Right cardiac atrium (tissue), 5 donors: ENCODE measurements around the gene TASOR2. TPM values are rescaled to one million over a fixed set of nuclear protein-coding genes. Genes with fewer than 3 reads are reported as not detected.

Experiments
- ATAC-seq, 2 donors: fragments of 200-7000 bp; cut with Tn5 transposase; one replicate each; pipeline versions ENCODE4 v1.8.0 to v1.9.1; 2020; ENCODE audit warnings: moderate library complexity in 2 of 2, mild to moderate bottlenecking in 1 of 2
- DNase-seq, 3 donors: peaks; one replicate each; pipeline ENCODE4 v3.0.0-alpha.2; 2020
- H3K27ac ChIP-seq: one replicate; pipeline ENCODE4 v1.5.1; 2013; ENCODE audit warnings: mild to moderate bottlenecking, low read length, control low read depth, moderate library complexity
- H3K27me3 ChIP-seq: one replicate; pipeline ENCODE4 v1.6.1; 2013; ENCODE audit not compliant: control insufficient read depth, insufficient read depth
- H3K4me1 ChIP-seq: one replicate; pipeline ENCODE4 v1.6.1; 2013; ENCODE audit warnings: low read length; ENCODE audit not compliant: control insufficient read depth, insufficient read depth
- H3K4me3 ChIP-seq: one replicate; pipeline ENCODE4 v1.5.1; 2013; ENCODE audit warnings: low read length, control low read depth
- H3K9me3 ChIP-seq: one replicate; pipeline ENCODE4 v1.6.1; 2013; ENCODE audit warnings: low read length; ENCODE audit not compliant: control insufficient read depth
- WGBS: extraction: QIAGEN DNeasy Blood & Tissue Kit; methylation state at CpG from one replicate; pipeline ENCODE4 v1.1.7; 2013; 5-methylcytosine and 5-hydroxymethylcytosine counted together
- intact Hi-C, 4 donors: fragments of 100-400 bp; cut with DNase I; formaldehyde crosslinking; loops; one replicate each; pipeline versions ENCODE4 v1.11.0 to v1.14.0; 2022 to 2023
- polyA plus RNA-seq: library from polyadenylated mRNA; stranded (reverse); fragments of 200-250 nt; gene quantifications from one replicate; pipeline ENCODE4 v1.2.3, GENCODE V29; 2013
- total RNA-seq, 4 donors: library from RNA; stranded (reverse); fragmentation: NEBNext Ultra II Directional; extraction: Animal tissue kit (Norgen Biotek cat#: 25700); gene quantifications; one replicate each; pipeline ENCODE4 v1.2.1, GENCODE V29; 2021
- donor health status: healthy with polysubstance abuse.
- donor health status: DM: no; HTN: yes; CAD: no.
- donor health status: DM: no; HTN: no; CAD: no.
- donor health status: DM: no; HTN: yes; CAD: no; lungs with severe emphysema.
- donor health status: DM: yes; HTN: yes; CAD: no.

Gene TASOR2
- total and polyA plus RNA-seq, 5 donors: 9.7 to 51.7 (median 48.7) TPM

DNA sequence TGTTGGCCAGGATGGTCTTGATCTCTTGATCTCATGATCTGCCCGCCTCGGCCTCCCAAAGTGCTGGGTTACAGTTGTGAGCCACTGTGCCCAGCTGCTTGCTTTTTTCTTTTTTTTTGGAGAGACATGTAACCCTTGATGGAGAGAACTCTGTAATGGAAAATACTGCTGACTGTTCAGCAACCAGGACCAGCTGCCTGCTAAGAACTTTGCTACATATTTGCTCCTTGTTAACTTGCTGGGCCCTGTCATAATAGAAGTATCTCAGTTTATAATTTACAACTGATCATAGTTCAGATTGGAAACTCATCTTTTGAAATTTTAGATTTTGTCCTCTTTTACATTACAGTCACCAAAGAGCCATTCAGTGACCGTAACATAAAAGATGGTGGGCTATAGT, 34.9 kb downstream of the TASOR2 start:
- Histone ChIP-seq H3K27me3 (no peaks in the 10 kb centered on the region), H3K9me3 (no peaks in the 10 kb centered on the region), H3K4me1 (no peaks in the 10 kb centered on the region), H3K4me3 (no peak overlapping the region), H3K27ac (no peak overlapping the region)
- intact Hi-C loops: no loop called here
- WGBS: 92% methylated on average over 3 of the region's 3 CpGs
- ATAC-seq (no peak), DNase-seq (no peak)

DNA sequence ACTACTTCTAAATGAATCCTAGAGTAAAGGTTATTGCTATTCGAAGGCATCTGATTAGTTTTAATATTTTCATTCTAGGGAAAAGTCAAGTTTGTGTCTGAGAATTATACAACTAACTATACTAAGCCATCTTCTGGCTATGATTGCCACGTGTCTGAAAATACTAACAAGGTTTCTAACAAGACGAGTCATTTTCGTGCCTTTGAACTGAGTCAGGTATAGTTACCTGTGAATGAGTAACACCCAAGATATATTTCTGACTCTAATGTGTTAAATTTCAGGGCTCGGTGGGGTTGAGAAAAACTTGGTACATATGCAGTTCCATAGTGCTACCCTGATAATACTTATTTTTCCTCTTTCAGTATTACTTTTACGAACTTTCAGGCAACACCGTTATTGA, 35.5 kb downstream of the TASOR2 start:
- H3K27ac ChIP-seq: no peak overlapping the region
- intact Hi-C loops: no loop called here
- no peaks in the 10 kb centered on the region for H3K9me3 ChIP-seq
- no peaks in the 10 kb centered on the region for H3K27me3 ChIP-seq
- H3K4me1 ChIP-seq: no peaks in the 10 kb centered on the region
- DNase-seq: no peak
- H3K4me3 ChIP-seq: no peak overlapping the region
- WGBS: 96% methylated on average over 7 of the region's 7 CpGs
- ATAC-seq: no peak

DNA sequence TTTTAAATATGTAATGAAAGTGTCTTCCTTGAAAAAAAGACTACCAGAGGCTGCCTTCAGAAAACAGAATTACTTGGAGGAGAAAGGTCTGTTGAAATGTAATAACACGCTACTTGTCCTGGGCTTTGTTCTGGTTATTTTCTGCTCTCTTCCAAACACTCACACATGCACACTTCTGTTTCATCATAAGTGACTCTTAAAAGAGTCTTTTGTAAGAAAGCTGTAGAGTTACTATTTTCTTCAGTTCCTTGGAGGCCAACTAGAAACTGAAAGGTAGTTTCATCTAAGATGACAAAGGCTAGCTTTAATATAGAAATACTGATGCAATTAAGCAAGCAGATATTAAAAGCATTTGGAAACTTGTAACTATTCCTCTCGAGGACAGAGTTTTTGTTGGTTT, 39.1 kb downstream of the TASOR2 start:
- WGBS: 76% methylated on average over 2 of the region's 2 CpGs
- H3K27me3 ChIP-seq: no peaks in the 10 kb centered on the region
- no peak overlapping the region for H3K27ac ChIP-seq
- H3K4me1 ChIP-seq: no peaks in the 10 kb centered on the region
- DNase-seq (no peak), ATAC-seq (no peak)
- intact Hi-C loops: no loop called here
- H3K9me3 ChIP-seq: no peaks in the 10 kb centered on the region
- H3K4me3 ChIP-seq: no peak overlapping the region

DNA sequence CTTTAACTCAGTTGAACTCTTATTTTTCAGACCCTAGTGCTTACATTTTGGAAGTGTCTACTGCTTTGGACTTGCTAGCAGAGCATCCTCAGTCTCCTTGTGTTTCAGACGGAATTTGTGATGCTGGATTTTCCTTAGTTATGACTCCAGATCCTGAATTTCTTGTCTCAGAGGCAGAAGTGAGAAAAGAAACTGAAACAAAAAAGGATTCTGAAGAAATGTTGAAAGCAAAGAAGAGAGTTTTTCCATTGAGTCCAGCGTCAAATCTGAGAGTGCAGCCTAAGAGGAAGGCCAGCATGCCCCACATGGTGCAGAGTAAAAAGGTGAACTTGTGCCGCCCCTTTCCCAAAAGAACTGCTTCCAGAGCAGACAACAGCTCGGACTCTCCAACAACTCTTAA, 46.1 kb downstream of the TASOR2 start:
- intact Hi-C loops: no loop called here
- no peak for DNase-seq
- Histone ChIP-seq H3K4me1 (peaks cover 2% of the 10 kb centered on the region), H3K27me3 (no peaks in the 10 kb centered on the region), H3K4me3 (no peak overlapping the region), H3K9me3 (no peaks in the 10 kb centered on the region), H3K27ac (no peak overlapping the region)
- no peak for ATAC-seq
- WGBS: 92% methylated on average over 4 of the region's 4 CpGs

DNA sequence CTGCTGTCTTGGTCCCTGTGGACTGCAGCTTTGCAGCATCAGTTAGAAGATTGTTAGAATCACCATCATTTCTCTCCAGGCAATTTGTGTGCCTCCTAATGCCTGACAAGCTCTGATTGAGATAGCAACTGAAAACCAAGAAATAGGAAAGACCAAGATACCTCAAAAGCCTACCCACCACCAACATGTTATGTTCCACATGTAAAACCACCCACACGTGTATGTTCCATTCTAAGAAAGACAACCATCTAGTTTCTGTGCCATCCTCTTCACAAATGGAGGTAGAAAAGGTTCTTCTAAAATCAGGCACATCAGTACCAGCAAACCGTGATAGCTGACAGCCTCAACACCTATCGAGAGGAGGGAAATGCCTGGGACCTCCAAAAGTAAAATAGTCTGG, 46.9 kb downstream of the TASOR2 start:
- H3K27ac ChIP-seq: peak overlapping the region; percentile 24
- H3K27me3 ChIP-seq: no peaks in the 10 kb centered on the region
- H3K9me3 ChIP-seq: no peaks in the 10 kb centered on the region
- WGBS: 59% methylated on average over 3 of the region's 3 CpGs
- peaks cover 2% of the 10 kb centered on the region for H3K4me1 ChIP-seq
- DNase-seq: no peak
- intact Hi-C loops: no loop called here
- no peak overlapping the region for H3K4me3 ChIP-seq
- no peak for ATAC-seq

DNA sequence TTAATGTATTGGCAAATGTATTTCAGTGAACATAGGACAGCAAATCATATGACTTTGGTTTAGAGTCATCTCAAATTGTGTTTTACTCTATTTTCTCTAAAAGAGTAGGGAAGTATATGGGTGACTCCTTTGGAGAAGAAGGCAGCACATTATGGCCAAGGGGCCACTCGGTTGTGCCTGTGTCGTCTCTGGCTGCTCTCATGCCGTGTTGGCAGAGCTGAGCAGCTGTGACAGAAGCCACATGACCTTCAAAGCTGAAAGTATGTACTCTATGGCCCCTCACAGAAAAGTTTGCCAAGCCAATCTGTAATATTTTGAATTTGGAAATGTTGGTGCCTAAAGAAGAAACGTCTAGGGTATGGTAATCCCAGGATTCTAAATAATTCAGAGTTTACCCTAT, 47.5 kb downstream of the TASOR2 start:
- ATAC-seq (peak; percentile 79 to 80), DNase-seq (peak in 2 of 3 donors; percentile 61 to 66)
- intact Hi-C loops: no loop called here
- 42% methylated on average over 4 of the region's 4 CpGs for WGBS
- Histone ChIP-seq H3K9me3 (no peaks in the 10 kb centered on the region), H3K27me3 (no peaks in the 10 kb centered on the region), H3K27ac (peak overlapping the region; percentile 52), H3K4me1 (peaks cover 2% of the 10 kb centered on the region), H3K4me3 (no peak overlapping the region)

Other genes starting within 250 kb of the TASOR2 start
- gene CALML5, start 185.3 kb upstream of the TASOR2 start, total RNA-seq: not detected
- gene CALML5, start 185.3 kb upstream of the TASOR2 start, polyA plus RNA-seq: not detected
- gene CALML3, start 159.9 kb upstream of the TASOR2 start, total RNA-seq: not detected
- gene CALML3, start 159.9 kb upstream of the TASOR2 start, polyA plus RNA-seq: not detected
- 10 to 100 TPM; 15.0 to 20.6 (median 17.5) TPM for gene ASB13, start 18.2 kb upstream of the TASOR2 start, total RNA-seq
- 17.1 TPM for gene ASB13, start 18.2 kb upstream of the TASOR2 start, polyA plus RNA-seq
- 100 to 1,000 TPM in 3 of 4 donors, 10 to 100 TPM in 1; 97.7 to 111 (median 105) TPM for gene GDI2, start 128.6 kb downstream of the TASOR2 start, total RNA-seq
- 47.5 TPM for gene GDI2, start 128.6 kb downstream of the TASOR2 start, polyA plus RNA-seq
- 1 to 10 TPM; 3.6 to 4.3 (median 4.0) TPM for gene ANKRD16, start 205.1 kb downstream of the TASOR2 start, total RNA-seq
- gene ANKRD16, start 205.1 kb downstream of the TASOR2 start, polyA plus RNA-seq: 2.6 TPM
- gene FBH1, start 205.4 kb downstream of the TASOR2 start, total RNA-seq: 10 to 100 TPM; 75.6 to 82.1 (median 77.4) TPM
- gene FBH1, start 205.4 kb downstream of the TASOR2 start, polyA plus RNA-seq: 49.3 TPM